GM19099 (cell line): ENCODE measurements around the gene LSP1.

Experiments used
- POLR2A ChIP-seq: IDR thresholded peaks from 3 replicates; pipeline ENCODE4 v1.6.1; 2011; ENCODE audit warnings: low read depth; ENCODE audit not compliant: insufficient read length; ENCODE audit errors: extremely low read depth

The LSP1 gene

DNA sequence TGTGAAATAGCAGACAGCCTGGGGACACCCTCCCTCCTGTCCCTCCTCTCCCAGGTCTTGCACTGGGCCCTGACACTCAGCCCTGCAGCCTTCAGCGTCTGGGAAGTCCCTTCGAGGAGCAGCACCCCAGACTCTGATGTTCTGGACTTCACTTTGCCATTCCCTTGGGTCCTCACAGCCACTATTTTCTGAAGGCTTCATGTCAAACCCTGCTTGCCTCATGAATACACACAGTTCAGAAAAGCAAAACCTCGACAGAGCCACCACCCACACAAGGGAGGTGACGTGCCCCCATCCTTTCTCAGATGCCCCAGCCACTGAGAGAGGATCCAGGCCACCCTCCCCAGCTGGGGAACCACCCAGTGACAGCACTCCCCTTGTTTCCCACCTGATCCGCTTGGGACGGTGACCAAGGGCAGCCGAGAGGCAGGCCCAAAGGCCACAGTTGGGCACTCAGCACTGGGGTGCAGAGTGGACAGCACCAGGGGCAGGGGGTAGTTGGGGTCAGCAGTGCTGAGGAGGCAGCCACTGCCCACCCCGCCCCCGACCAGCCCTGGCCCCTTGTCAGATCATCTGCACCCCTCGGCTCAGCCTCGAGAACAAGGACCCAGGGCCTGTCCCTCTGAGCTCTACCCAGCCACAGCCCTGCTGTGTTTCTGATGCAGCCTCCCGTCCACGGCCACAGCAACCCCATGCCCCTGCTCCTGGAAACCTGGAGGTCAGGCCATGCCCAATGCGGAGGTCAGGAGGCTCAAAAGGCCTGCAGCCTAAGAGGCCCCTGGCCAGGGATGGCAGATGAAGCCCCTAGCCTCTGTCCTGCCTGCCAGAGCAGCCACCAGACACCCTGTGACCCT is 63.5 kb downstream of the LSP1 start:
- TF ChIP-seq POLR2A = peak; percentile 28

DNA sequence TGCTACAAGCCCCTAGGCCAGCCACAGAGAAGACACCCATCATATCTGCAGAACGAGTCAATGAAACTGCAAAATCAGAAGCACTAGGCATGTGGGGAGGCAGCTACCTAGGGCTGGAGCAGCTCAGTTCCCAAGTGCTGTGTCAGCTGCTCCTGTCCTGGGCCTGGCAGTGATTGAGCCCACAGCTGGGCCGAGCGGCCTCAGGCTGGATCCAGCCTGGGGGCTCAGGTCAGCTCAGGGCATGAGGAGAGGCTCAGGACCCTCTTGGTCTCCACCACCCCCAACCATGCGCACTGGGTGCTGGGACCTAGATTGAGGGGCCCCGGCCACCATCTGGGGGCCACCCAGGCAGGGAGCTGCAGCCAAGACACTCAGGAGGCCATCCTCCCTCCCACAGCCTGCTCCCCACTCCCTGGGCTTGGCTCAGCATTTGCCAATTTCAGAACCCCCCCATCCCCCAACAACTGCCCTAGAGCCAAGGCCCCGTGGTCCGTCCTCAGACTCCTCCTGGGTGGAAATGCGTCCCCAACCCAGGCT is 64.2 kb downstream of the LSP1 start:
- no peak for TF ChIP-seq POLR2A

DNA sequence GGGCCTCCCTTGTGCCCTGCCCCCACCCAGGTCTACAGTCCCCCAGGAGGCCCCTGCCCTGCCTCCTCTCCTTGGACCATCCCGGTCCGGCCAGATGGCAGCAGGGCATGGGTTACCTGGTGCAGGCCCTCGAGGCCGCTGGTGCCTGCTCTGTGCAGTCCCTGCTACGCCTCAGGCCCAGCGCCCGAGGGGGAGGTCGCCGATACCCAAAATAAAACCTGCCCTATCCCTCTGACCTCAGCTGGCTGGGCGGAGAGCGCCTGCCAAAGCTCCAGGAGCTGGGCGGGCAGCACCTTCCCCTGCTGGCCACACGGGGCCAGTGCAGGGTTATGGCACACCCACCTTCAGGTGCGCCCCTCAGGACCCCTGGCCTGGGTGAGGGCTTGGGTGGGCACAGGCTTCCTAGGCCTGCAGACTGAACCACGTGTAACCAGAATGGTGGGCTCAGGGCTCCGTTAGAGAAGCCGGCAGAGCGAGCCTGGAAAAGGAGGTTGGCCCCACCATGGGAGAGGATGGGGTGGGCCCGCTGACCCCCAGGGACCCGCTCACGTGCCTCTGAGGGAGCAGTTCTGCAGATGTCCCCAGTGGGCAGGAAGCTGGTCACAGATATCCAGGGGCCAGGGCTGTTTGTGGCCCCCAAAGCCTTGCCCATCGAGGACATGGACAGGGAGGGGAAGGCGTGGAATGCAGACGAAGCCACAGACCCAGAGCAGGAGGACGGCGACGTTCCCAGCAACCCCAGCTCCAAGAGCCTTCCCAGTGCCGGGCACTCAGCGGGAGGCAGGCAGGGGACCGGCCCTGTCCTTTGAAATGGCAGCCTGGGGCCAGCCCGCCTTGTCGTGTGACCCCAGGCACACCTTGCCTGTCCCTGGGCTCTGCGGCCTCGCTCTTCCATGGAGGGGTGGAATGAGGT is 64.9 kb downstream of the LSP1 start:
- TF ChIP-seq POLR2A = no peak

DNA sequence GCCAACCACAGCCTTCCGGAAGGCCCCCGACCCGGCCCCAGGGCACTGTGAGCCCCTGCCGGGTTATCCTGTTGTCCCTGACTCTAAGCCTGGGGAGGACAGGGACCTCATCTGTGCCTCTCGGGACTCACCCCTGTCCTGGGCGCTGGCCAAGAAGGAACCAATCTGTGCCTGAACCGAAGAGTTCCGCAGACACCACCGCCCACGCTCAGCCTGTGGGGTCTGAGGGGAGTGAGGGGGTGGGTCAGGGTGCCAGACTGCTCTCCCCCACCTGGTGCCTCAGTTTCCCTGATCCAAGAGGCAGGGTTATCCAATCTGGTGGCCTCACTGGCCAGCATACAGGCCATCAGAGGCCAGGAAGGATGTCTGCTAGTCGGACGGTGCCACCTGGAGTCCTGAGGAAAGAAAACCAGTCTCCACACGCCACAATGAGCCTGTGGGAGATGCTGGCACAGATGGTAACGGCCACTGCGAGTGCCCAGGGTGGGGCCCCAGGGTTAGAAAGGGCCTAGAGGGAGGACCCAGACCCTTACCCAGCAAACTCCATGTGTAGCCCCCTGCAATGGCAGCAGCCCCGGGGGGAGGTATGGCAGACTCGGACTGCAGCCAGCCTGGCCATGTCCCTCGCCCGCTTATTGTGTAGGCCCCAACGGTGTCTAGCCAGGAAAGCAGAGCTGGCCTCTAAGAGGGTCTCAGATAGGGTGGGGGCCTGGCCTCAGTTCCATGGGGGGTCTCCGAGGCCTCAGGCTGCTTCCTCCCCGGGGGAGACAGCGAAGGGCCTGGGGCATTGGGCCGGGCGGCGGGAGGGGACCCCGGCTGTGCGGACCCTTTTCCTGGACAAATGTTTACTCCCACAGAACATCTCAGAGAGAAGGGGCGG is 65.8 kb downstream of the LSP1 start:
- no peak for TF ChIP-seq POLR2A

DNA sequence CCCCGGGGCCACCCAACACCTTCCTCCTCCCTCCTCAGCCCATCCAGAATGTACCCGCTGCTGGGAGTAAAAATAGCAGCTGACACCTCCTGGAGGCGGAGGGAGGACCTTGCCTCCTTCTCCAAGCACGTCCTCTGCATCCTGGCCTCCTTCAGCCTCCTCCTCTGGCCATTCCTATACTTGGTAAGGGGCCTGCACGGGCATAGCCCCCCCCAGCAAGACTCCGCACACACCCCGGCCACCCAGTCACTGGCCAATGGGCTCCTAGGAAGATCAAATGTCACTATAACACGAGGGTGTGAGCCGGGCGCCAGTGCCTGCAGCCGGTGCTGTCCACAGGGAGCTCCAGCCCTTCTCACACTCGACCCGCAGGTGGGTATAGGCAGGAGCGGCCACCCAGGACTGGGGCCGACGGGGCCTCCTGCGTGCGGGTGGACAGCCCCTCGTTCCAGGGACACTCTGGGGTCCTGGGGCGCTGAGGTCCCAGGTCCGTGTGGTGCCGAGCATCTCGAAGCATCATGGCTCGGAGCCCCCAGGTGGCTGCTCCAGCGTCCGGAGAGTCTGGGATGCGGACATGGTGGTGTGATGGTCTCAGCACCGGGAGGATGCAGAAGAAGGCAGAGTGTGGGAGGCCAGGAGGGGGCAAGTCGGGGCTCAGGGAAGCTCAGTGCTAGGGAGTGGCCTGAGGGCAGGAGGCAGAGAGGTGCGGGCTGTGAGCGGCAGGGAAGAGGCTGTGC is 66.7 kb downstream of the LSP1 start, which contains the start of gene TNNT3:
Gene TNNT3 (plus strand): TSS at position 313 of the 737 bp plus-strand sequence. CDS start 3,172 bp downstream, outside the sequence.
- TF ChIP-seq POLR2A = no peak

DNA sequence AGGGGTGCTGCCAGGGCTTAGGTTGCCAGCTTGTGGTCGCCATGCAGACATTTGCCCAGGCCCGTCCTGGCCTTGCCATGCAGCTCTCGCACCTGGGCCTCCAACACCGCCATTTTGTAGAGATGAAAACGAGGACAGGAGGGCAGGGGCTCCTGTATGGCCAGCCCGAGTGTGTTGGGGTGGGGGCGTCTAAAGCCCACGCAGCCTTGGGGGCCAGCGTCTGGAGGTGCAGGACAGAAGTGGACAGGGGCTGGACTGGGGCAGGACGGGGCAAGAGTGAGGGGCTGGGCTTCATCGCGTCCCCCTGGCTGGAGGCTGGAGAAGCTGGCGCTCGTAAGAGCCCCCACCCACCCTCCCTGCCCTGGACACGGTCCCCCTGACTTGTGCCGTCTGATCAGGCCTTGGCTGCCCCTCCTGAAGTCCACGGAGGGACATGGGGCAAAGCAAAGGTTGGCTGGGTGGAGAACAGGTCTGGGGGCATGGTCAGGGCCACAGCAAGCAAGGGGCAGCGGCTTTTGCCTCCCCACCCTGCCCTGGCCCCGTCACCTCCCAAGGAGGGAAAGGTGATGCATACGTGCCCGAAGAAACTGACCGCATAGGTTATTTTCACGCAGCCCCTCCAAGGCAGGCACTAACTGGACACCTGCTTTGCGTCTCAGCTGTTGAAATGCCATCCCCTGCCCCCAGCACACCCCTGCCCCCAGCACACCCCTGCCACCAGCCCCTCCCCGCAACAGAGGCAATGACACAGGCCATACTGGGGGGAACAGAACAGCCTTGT is 67.4 kb downstream of the LSP1 start:
- TF ChIP-seq POLR2A = no peak

DNA sequence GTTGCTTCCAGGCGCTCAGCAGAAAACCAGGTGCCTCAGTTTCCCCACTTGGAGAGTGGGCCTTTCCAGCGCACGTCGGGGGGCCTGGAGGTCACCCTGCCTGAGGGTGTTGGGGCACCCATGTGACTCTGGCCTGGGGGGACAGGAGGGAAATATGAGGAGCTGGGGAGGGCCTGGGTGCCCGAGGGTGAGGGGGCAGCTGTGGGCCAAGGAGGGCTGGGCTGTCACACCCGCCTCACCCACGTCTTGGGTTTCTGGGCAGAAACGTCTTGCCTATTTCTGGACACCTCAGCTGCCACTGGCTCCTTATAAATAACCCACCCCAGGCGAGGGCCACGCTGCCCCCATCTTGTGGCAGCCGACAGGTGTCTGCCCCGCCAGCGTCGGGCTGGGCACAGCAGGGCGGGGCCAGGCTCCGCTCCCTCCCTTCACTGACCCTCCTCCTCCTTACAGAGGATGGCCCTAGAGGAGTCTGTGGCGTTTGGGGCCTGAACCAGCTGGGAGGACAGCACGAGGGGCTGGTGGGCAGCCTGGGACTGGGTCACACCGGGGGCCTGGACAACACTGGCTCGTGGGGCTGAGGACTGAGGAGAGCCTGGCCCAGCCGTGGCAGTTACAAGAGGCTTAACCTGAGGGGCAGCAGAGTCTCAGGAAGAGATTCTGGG is 68.2 kb downstream of the LSP1 start:
- TF ChIP-seq POLR2A = no peak

DNA sequence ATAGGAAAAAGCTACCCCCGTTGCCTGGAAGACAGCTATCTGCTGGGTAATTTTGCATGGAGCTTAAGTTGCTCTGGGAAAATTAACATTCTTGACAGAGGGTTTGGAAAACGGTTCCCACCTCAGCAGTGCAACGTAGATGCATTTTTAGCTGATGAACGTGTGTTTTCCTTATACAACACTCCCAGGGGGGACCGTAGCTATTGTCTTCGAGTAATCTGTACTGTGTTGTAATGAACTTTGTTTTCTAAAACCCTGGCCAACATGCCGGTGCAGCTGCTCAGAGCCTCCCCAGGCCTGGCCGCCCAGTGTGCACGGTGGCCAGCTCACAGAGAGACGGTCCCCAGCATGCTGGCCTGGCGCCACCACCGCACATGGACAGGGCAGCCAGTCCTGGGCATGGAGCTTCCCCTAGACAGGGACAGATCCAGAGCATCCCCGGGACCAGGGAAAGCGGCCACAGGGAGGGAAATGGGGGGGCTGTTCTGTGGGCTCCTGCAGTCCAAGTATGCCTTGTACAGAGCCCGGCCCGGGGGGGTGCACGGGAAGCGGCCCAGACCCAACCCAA is 68.8 kb downstream of the LSP1 start:
- no peak for TF ChIP-seq POLR2A

DNA sequence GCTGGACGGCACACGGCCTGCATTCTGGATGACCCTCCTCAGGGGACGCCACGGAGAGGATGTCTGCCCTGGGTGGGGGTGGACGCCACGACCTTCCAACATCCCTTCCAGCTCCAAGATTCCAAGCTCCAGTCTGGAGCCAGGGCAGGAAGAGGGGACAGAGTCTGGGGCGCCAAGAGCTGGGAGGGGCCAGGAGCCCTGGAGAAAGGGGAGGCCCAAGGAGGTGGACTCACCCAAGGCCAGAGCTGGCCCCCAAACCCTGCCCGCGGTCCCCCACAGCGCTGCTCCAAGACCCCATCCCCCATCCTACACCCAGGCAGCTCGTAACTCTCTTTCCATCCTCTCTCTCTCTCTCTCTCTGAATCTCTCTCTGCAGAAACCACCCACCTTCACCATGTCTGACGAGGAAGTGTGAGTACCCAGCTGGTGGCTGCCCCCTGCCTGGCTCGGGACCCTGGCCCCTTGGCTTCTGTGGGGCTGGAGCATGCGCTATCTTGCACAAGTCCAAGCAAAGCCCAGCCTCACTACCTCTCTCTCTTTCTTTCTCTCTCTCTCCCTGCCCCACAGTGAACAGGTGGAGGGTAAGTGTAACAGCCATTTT is 69.7 kb downstream of the LSP1 start:
- no peak for TF ChIP-seq POLR2A

DNA sequence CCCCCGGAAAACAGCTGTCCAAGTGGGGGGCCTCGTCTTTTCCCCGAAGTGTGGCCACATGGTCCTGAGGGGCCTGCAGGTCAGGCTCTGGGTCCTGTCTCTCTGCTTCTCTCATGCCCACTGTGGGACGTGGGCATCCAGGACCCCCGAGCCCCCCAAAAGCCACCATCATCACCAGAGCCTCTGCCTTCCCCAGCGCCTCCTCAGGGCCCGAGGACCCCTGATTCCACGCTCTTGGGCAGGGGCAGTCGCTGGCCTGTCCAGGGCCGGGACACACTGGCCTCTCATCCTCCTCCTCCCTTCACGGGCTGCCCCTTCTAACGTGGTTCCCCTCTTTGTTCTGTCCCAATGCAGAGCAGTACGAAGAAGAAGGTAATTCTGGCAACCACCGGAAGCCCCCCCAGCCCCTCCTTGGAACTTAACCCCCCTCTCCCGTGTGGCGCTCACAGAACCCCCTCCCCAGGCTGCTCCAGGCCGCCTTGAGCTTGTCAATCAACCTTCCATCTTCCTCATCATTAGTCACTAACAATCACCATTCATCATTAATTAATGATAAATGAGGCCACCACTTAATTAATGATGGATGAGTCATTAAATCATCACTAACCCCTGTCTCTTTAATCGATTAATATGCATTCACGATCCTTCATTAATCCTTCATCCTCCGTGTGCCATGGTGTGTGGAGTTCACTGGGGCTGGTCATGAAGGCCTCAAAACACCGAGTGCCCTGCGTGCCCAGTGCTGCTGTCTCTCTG is 70.5 kb downstream of the LSP1 start:
- TF ChIP-seq POLR2A = no peak

DNA sequence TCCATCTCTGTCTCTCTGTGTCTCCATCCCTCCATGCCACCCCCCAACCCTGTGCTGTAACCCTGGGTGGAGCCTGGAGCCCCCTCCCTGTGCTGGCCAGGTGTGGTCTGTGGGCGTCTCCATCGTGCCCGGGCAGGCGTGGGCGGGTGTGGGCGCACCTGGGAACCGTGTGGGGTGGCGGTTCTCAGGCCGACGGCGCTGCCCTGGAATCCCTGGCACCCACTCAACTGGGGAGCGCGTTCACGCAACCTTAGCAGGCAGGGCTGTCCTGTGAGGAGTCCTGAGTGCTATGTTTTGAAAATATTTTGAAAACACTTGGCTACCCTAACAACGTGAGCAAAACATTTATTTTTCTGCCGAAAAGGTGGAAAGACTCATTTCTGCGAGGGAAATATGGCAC is 71.3 kb downstream of the LSP1 start:
- no peak for TF ChIP-seq POLR2A
